GM12865 (cell line): ENCODE data around the gene PTGR1.

Source experiments
- DNase-seq: peaks from one replicate; pipeline ENCODE4 v3.0.0; 2010; ENCODE audit warnings: low read depth
- H3K4me3 ChIP-seq: 2 replicates; pipeline ENCODE4 v1.5.1; 2011; ENCODE audit warnings: mild to moderate bottlenecking, low read depth, low read length, control low read depth
- CTCF ChIP-seq: IDR thresholded peaks from 2 replicates; pipeline ENCODE4 v1.5.1; 2011; ENCODE audit warnings: low read length, control low read depth, low read depth, inconsistent platforms; ENCODE audit not compliant: insufficient read depth; ENCODE audit errors: missing control alignments

Gene PTGR1

GRCh38 chr9:111634860-111635259 is 35.4 kb upstream of the PTGR1 start:
- TF ChIP-seq CTCF = no peak
- no peak overlapping the region for H3K4me3 ChIP-seq
- DNase-seq = no peak

- TF ChIP-seq CTCF = no peak
- H3K4me3 ChIP-seq = no peak overlapping the region
- no peak for DNase-seq
These were observed 33.9 kb upstream of the PTGR1 start for GRCh38 chr9:111633389-111633736.

GRCh38 chr9:111632695-111633388 is 33.4 kb upstream of the PTGR1 start:
- peak overlapping the region; percentile 91 for H3K4me3 ChIP-seq
- no peak for DNase-seq
- TF ChIP-seq CTCF = no peak

- peak; percentile 19 for DNase-seq
- H3K4me3 ChIP-seq = peak overlapping the region; percentile 91
- no peak for TF ChIP-seq CTCF
These were observed 32.6 kb upstream of the PTGR1 start for GRCh38 chr9:111632060-111632459.

GRCh38 chr9:111631214-111631971 is 31.9 kb upstream of the PTGR1 start, which contains the start of gene DNAJC25:
Gene DNAJC25, plus strand, starts transcription at chr9:111631334. Its CDS starts 74 bp downstream, at chr9:111631408.
- TF ChIP-seq CTCF = no peak
- peak; percentile 99 for DNase-seq
- peak within 1 kb of the TSS; percentile 91 for H3K4me3 ChIP-seq

GRCh38 chr9:111630964-111631213 is 31.4 kb upstream of the PTGR1 start:
- TF ChIP-seq CTCF = no peak
- peak overlapping the region; percentile 61 for H3K4me3 ChIP-seq
- DNase-seq = no peak
